CD14-positive monocyte (primary cell): ENCODE results near the gene FUCA2. TPM values are rescaled to one million over a fixed set of nuclear protein-coding genes. Genes with fewer than 3 reads are reported as not detected.

Experiments
- DNase-seq, 3 donors: peaks; one replicate each; pipeline ENCODE4 v3.0.0-alpha.2; 2011 to 2022
- H2AFZ ChIP-seq: 2 replicates; pipeline ENCODE4 v1.6.0; 2012; ENCODE audit warnings: mild to moderate bottlenecking, low read depth, low read length, inconsistent platforms; ENCODE audit not compliant: insufficient read depth, poor library complexity, severe bottlenecking
- H3K27ac ChIP-seq, 2 donors: 1 replicate in 1 of 2; 2 replicates in 1 of 2; pipeline ENCODE4 v1.5.1; 2012 to 2013; ENCODE audit warnings: low read length in 2 of 2, control low read depth in 1 of 2, inconsistent platforms in 1 of 2, low read depth in 1 of 2, mild to moderate bottlenecking in 1 of 2
- H3K27me3 ChIP-seq, 2 donors: one replicate each; pipeline versions ENCODE4 v1.6.0 to v1.6.1; 2011 to 2013; ENCODE audit warnings: low read length in 2 of 2; ENCODE audit not compliant: control insufficient read depth in 2 of 2, insufficient read depth in 2 of 2
- H3K36me3 ChIP-seq, 2 donors: replicated peaks in 1 of 2; 1 replicate in 1 of 2; 2 replicates in 1 of 2; pipeline versions ENCODE4 v1.5.1 to v1.6.1; 2012 to 2013; ENCODE audit warnings: low read length in 2 of 2, control low read depth in 1 of 2, inconsistent platforms in 1 of 2, mild to moderate bottlenecking in 1 of 2; ENCODE audit not compliant: insufficient read depth in 2 of 2, control insufficient read depth in 1 of 2
- H3K4me1 ChIP-seq, 2 donors: 1 replicate in 1 of 2; 2 replicates in 1 of 2; pipeline versions ENCODE4 v1.5.1 to v1.6.1; 2012 to 2013; ENCODE audit warnings: low read length in 2 of 2, control low read depth in 1 of 2, inconsistent platforms in 1 of 2, mild to moderate bottlenecking in 1 of 2, moderate library complexity in 1 of 2; ENCODE audit not compliant: insufficient read depth in 2 of 2, control insufficient read depth in 1 of 2
- H3K4me2 ChIP-seq: replicated peaks from 2 replicates; pipeline ENCODE3; 2012; ENCODE audit warnings: low read length, moderate library complexity, mild to moderate bottlenecking; ENCODE audit not compliant: poor library complexity, severe bottlenecking; ENCODE audit errors: extremely low read depth
- H3K4me3 ChIP-seq, 3 experiments: fragments of 200-600 bp in 1 of 3; sonication (generic) in 1 of 3; replicated peaks in 1 of 3; 1 replicate in 2 of 3; 2 replicates in 1 of 3; pipeline ENCODE4 v1.5.1; 2011 to 2013; ENCODE audit warnings: low read length in 3 of 3, mild to moderate bottlenecking in 3 of 3, control low read depth in 2 of 3, low read depth in 2 of 3, inconsistent platforms in 1 of 3, moderate library complexity in 1 of 3
- H3K79me2 ChIP-seq: 2 replicates; pipeline ENCODE4 v1.6.0; 2012; ENCODE audit warnings: mild to moderate bottlenecking, control low read depth, inconsistent platforms, low read length, moderate library complexity; ENCODE audit not compliant: insufficient read depth
- H3K9ac ChIP-seq: 2 replicates; pipeline ENCODE4 v1.6.0; 2017; ENCODE audit warnings: low read length, mild to moderate bottlenecking; ENCODE audit not compliant: insufficient read depth, poor library complexity, severe bottlenecking
- H3K9me3 ChIP-seq, 2 donors: replicated peaks in 1 of 2; 1 replicate in 1 of 2; 2 replicates in 1 of 2; pipeline versions ENCODE4 v1.5.1 to v1.6.1; 2012 to 2013; ENCODE audit warnings: low read length in 2 of 2, control low read depth in 1 of 2; ENCODE audit not compliant: control insufficient read depth in 1 of 2, insufficient read depth in 1 of 2
- H4K20me1 ChIP-seq: 2 replicates; pipeline ENCODE4 v1.6.0; 2012; ENCODE audit warnings: mild to moderate bottlenecking, low read length, control low read depth, moderate library complexity; ENCODE audit not compliant: insufficient read depth
- H3K27ac Mint-ChIP-seq, 7 donors: one replicate each; pipeline ENCODE4 v1.8.0; 2020; ENCODE audit warnings: mild to moderate bottlenecking in 7 of 7, mixed read lengths in 7 of 7, moderate library complexity in 6 of 7, inconsistent platforms in 2 of 7
- H3K27me3 Mint-ChIP-seq, 3 donors: one replicate each; pipeline ENCODE4 v1.8.0; 2021 to 2022; ENCODE audit warnings: low read depth in 3 of 3, mild to moderate bottlenecking in 3 of 3, mixed read lengths in 3 of 3, moderate library complexity in 3 of 3, inconsistent platforms in 1 of 3
- H3K36me3 Mint-ChIP-seq, 2 donors: one replicate each; pipeline ENCODE4 v1.8.0; 2020; ENCODE audit warnings: mixed read lengths in 2 of 2, inconsistent platforms in 1 of 2, mild to moderate bottlenecking in 1 of 2
- H3K4me1 Mint-ChIP-seq: one replicate; pipeline ENCODE4 v1.8.0; 2020; ENCODE audit warnings: mild to moderate bottlenecking, mixed read lengths
- H3K4me3 Mint-ChIP-seq, 2 donors: one replicate each; pipeline ENCODE4 v1.8.0; 2020; ENCODE audit warnings: mild to moderate bottlenecking in 2 of 2, mixed read lengths in 2 of 2, moderate library complexity in 1 of 2
- H3K9me3 Mint-ChIP-seq, 7 donors: one replicate each; pipeline ENCODE4 v1.8.0; 2020 to 2022; ENCODE audit warnings: mixed read lengths in 7 of 7, mild to moderate bottlenecking in 6 of 7, moderate library complexity in 6 of 7, inconsistent platforms in 2 of 7
- WGBS: methylation state at CpG from one replicate; pipeline ENCODE4 v1.1.5; 2013; ENCODE audit warnings: missing lambda C conversion rate; ENCODE audit not compliant: insufficient coverage; 5-methylcytosine and 5-hydroxymethylcytosine counted together
- intact Hi-C, 2 donors: fragments of 100-400 bp; cut with micrococcal nuclease; formaldehyde crosslinking; loops; one replicate each; pipeline versions ENCODE4 v1.15.0 to v1.15.1; 2023
- polyA plus RNA-seq, 3 donors: library from polyadenylated mRNA; depleted of rRNA in 1 of 3; unstranded in 2 of 3; stranded (reverse) in 1 of 3; fragments of 300-500 nt in 2 of 3; fragments of >200 nt in 1 of 3; fragmentation: Illumina TruSeq in 2 of 3; gene quantifications; 1 replicate in 2 of 3; 2 replicates in 1 of 3; pipeline ENCODE4 v1.2.3, GENCODE V29; 2012 to 2021
- TF ChIP-seq, protein P1 (sequence below): fragments of 200-600 bp; IDR thresholded peaks from one replicate; pipeline ENCODE4 v1.8.0; 2022; ENCODE audit warnings: antibody characterized with exemption, mild to moderate bottlenecking

Gene FUCA2
- polyA plus RNA-seq, 3 donors, result 35.7 to 93.5 (median 83.7) TPM

DNA sequence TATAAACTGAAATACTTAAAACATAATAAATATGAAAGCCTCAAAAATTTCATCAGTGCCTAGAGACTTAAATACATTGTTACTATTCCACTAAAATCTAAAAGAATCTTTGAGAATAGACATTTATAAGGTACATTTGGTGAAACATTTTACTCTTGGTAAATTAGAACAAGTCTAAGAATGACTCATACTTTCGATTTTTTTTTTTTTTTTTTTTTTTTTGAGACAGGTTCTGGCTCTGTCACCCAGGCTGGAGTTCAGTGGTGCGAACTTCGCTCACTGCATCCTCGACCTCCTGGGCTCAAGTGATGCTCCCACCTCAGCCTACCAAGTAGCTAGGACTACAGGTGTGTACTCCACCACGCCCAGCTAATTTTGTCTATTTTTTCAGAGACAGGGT lies 6.4 kb downstream of the FUCA2 start:
- no peaks in the 10 kb centered on the region for H3K9me3 Mint-ChIP-seq
- peaks cover 5 to 9% of the 10 kb centered on the region in 2 donors for H3K4me1 ChIP-seq
- H3K27me3 ChIP-seq, result no peaks in the 10 kb centered on the region
- H3K36me3 Mint-ChIP-seq, result peaks cover 63 to 77% of the 10 kb centered on the region in 2 donors
- H2AFZ ChIP-seq, result no peak overlapping the region
- no peak overlapping the region for H3K9ac ChIP-seq
- peaks cover 60% of the 10 kb centered on the region for H4K20me1 ChIP-seq
- H3K4me1 Mint-ChIP-seq, result peaks cover 18% of the 10 kb centered on the region
- H3K27ac ChIP-seq, result peak overlapping the region in 1 of 2 donors; percentile 24
- WGBS, result no CpG with 5 or more reads among the region's 5 CpGs
- H3K4me2 ChIP-seq, result no peak overlapping the region
- peak overlapping the region in 2 of 7 donors; percentile 4 to 7 for H3K27ac Mint-ChIP-seq
- no peak overlapping the region for H3K4me3 ChIP-seq
- no peak overlapping the region for H3K4me3 Mint-ChIP-seq
- H3K27me3 Mint-ChIP-seq, result no peaks in the 10 kb centered on the region
- DNase-seq, result no peak
- intact Hi-C loops, result no loop called here
- TF ChIP-seq, protein P1, sequence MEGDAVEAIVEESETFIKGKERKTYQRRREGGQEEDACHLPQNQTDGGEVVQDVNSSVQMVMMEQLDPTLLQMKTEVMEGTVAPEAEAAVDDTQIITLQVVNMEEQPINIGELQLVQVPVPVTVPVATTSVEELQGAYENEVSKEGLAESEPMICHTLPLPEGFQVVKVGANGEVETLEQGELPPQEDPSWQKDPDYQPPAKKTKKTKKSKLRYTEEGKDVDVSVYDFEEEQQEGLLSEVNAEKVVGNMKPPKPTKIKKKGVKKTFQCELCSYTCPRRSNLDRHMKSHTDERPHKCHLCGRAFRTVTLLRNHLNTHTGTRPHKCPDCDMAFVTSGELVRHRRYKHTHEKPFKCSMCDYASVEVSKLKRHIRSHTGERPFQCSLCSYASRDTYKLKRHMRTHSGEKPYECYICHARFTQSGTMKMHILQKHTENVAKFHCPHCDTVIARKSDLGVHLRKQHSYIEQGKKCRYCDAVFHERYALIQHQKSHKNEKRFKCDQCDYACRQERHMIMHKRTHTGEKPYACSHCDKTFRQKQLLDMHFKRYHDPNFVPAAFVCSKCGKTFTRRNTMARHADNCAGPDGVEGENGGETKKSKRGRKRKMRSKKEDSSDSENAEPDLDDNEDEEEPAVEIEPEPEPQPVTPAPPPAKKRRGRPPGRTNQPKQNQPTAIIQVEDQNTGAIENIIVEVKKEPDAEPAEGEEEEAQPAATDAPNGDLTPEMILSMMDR, result no peak
- H3K9me3 ChIP-seq, result no peaks in the 10 kb centered on the region
- H3K36me3 ChIP-seq, result peaks cover 66 to 76% of the 10 kb centered on the region in 2 donors
- peaks cover 34% of the 10 kb centered on the region for H3K79me2 ChIP-seq

DNA sequence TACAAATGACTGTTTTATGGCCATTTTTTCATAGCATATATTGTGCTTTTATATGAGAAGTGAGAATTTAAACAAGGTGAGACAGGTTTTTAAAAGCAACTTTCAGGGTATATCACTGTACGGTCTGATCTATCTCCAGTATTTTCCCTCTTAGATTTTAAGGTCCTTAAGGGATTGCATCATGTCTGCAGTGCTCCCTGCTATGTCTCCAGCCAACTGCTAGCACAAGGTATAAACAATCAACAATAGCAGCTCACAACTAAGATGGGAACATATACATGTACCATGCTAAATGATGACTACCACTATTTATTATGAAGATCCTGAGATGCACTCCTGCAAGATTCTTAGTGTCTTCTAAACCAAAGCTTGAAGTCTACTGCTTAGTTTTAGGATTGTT lies 7.2 kb downstream of the FUCA2 start:
- Histone ChIP-seq H3K79me2 (peaks cover 26% of the 10 kb centered on the region), H3K9ac (no peak overlapping the region), H3K27ac (no peak overlapping the region), H3K36me3 (peaks cover 73 to 84% of the 10 kb centered on the region in 2 donors), H3K4me2 (no peak overlapping the region), H4K20me1 (peaks cover 56% of the 10 kb centered on the region), H3K9me3 (no peaks in the 10 kb centered on the region), H3K27me3 (no peaks in the 10 kb centered on the region), H3K4me1 (peaks cover 0 to 3% of the 10 kb centered on the region in 2 donors), H3K4me3 (no peak overlapping the region), H2AFZ (no peak overlapping the region)
- Mint-ChIP-seq H3K4me1 (peaks cover 12% of the 10 kb centered on the region), H3K27me3 (no peaks in the 10 kb centered on the region), H3K9me3 (no peaks in the 10 kb centered on the region), H3K27ac (no peak overlapping the region), H3K4me3 (no peak overlapping the region), H3K36me3 (peaks cover 71 to 84% of the 10 kb centered on the region in 2 donors)
- no peak for DNase-seq
- 86% methylated on average over 1 of the region's 1 CpG for WGBS
- intact Hi-C loops, result no loop called here
- TF ChIP-seq, protein P1, result no peak
